Measurements from ENCODE around the gene SFXN2.
"Not testable (repeated sequence)": the region's sequence is repeated elsewhere in the genome, so short reads cannot be mapped to it uniquely, and the experiment has no call there.

Gene SFXN2

DNA sequence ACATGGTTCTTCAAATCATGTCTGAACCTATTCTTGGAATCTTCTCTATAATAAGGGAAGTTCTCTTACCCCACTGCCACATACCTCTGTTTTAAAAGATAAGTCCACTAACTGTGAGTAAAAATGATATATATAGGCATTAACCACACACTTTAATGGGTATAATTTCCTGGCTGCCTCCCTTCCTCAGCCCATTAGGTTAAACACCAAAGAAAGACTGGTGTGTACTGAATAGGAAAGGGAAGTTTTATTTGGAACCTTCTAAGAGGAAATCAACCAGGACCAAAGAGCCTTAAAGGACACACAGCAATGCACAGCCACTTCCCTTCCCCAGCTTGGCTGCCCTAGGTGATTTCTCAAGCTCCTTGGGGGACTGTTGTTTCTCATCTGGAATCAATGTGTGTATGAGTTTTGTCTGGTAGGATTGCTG, 24.3 kb downstream of the SFXN2 start:
- Histone ChIP-seq H3K9me3 (replicated peaks; ENCODE audit: insufficient read depth, low read length) (no peaks in the 10 kb centered on the region), H3K4me1 (ENCODE audit: low read length) (no peaks in the 10 kb centered on the region), H3K4me3 (ENCODE audit: low read length) (no peak overlapping the region), H3K9ac (ENCODE audit: low read length) (no peak overlapping the region), H3F3A (ENCODE audit: insufficient read depth, low read length) (no peaks in the 10 kb centered on the region), H3K4me2 (ENCODE audit: low read depth, low read length) (no peak overlapping the region), H3K27me3 (replicated peaks; ENCODE audit: insufficient read depth, low read length) (no peaks in the 10 kb centered on the region), H3K79me2 (ENCODE audit: low read length) (peaks cover under 1% of the 10 kb centered on the region; the same call in 1 of the 2 replicates), H2AFZ (ENCODE audit: low read length) (no peak overlapping the region), H3K27ac (ENCODE audit: low read length) (no peak overlapping the region), H4K20me1 (ENCODE audit: insufficient read depth, low read length) (no peaks in the 10 kb centered on the region), H3K36me3 (replicated peaks; ENCODE audit: insufficient read depth, low read length) (0 out of 2 replicates have a peak, but pooled peaks cover 4% of the 10 kb centered on the region), H3K9me2 (replicated peaks; ENCODE audit: insufficient read depth, low read length) (no peaks in the 10 kb centered on the region)
- TF ChIP-seq, protein P1, sequence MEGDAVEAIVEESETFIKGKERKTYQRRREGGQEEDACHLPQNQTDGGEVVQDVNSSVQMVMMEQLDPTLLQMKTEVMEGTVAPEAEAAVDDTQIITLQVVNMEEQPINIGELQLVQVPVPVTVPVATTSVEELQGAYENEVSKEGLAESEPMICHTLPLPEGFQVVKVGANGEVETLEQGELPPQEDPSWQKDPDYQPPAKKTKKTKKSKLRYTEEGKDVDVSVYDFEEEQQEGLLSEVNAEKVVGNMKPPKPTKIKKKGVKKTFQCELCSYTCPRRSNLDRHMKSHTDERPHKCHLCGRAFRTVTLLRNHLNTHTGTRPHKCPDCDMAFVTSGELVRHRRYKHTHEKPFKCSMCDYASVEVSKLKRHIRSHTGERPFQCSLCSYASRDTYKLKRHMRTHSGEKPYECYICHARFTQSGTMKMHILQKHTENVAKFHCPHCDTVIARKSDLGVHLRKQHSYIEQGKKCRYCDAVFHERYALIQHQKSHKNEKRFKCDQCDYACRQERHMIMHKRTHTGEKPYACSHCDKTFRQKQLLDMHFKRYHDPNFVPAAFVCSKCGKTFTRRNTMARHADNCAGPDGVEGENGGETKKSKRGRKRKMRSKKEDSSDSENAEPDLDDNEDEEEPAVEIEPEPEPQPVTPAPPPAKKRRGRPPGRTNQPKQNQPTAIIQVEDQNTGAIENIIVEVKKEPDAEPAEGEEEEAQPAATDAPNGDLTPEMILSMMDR (IDR thresholded peaks at IDR 0.05; ENCODE audit: low read length), result no peak
- TF ChIP-seq EZH2 (optimal IDR thresholded peaks at IDR 0.05; ENCODE audit: low read depth, low read length) (no peak), EZH2phosphoT487 (IDR thresholded peaks at IDR 0.05; ENCODE audit: low read length) (no peak)
- no peak for DNase-seq

DNA sequence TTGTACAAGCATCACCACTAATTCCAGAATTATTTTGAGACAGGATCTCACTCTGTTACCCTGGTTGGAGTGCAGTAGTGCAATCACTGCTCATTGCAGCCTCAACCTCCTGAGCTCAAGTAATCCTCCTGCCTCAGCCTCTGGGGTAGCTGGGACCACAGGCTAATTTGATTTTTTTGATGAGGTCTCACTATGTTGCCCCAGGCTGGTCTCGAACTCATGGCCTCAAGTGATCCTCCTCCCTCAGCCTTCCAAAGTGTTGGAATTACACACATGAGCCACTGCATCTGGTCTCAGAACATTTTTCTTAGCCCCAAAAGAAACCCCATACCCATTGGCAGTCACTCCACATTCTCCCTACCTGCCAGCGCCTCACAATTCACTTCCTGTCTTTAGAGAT, 25.8 kb downstream of the SFXN2 start:
- no peak overlapping the region for H3K9ac ChIP-seq (ENCODE audit: low read length)
- TF ChIP-seq, protein P1 (IDR thresholded peaks at IDR 0.05; ENCODE audit: low read length), result no peak
- no peak for TF ChIP-seq EZH2phosphoT487 (IDR thresholded peaks at IDR 0.05; ENCODE audit: low read length)
- TF ChIP-seq EZH2 (optimal IDR thresholded peaks at IDR 0.05; ENCODE audit: low read depth, low read length), result no peak
- H3K27ac ChIP-seq (ENCODE audit: low read length), result no peak overlapping the region
- H3F3A ChIP-seq (ENCODE audit: insufficient read depth, low read length), result no peaks in the 10 kb centered on the region
- H3K79me2 ChIP-seq (ENCODE audit: low read length), result peaks cover 15% of the 10 kb centered on the region
- DNase-seq, result no peak
- H3K36me3 ChIP-seq (replicated peaks; ENCODE audit: insufficient read depth, low read length), result 0 out of 2 replicates have a peak, but pooled peaks cover 4% of the 10 kb centered on the region
- no peaks in the 10 kb centered on the region for H3K9me3 ChIP-seq (replicated peaks; ENCODE audit: insufficient read depth, low read length)
- H2AFZ ChIP-seq (ENCODE audit: low read length), result no peak overlapping the region
- peaks cover 6% of the 10 kb centered on the region; the same call in 1 of the 2 replicates for H3K4me1 ChIP-seq (ENCODE audit: low read length)
- H3K4me3 ChIP-seq (ENCODE audit: low read length), result no peak overlapping the region
- no peaks in the 10 kb centered on the region for H3K27me3 ChIP-seq (replicated peaks; ENCODE audit: insufficient read depth, low read length)
- no peaks in the 10 kb centered on the region for H3K9me2 ChIP-seq (replicated peaks; ENCODE audit: insufficient read depth, low read length)
- no peaks in the 10 kb centered on the region for H4K20me1 ChIP-seq (ENCODE audit: insufficient read depth, low read length)
- H3K4me2 ChIP-seq (ENCODE audit: low read depth, low read length), result no peak overlapping the region

DNA sequence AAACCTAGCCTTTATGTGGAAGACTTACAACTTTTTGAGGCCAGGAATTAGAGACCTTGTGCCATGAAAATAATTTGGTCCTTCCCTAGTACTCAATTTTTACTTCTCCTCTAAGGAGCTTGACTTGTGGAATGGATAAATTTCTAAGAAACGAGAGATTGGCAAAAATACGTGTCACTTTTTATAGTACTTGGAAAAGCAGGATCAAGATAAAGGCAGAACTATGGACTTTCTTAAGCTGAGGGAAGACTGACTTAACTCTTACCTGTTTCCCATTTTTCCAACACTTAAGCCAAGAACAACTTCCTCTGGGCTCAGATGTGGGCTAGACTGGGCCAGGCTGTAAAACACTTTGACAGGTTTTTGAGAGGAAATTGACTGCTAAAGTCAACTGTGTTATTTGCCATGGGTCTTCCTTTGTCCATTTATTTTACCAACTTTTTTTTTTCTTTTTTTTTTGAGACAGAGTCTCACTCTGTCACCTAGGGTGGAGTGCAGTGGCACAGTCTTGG, 27.3 kb downstream of the SFXN2 start:
- TF ChIP-seq, protein P1 (IDR thresholded peaks at IDR 0.05; ENCODE audit: low read length), result no peak
- no peak for TF ChIP-seq EZH2phosphoT487 (IDR thresholded peaks at IDR 0.05; ENCODE audit: low read length)
- TF ChIP-seq EZH2 (optimal IDR thresholded peaks at IDR 0.05; ENCODE audit: low read depth, low read length), result no peak

GRCh38 chr10:102742313-102742712, 27.9 kb downstream of the SFXN2 start:
- H3K79me2 ChIP-seq (ENCODE audit: low read length), result peaks cover 35% of the 10 kb centered on the region
- not testable (repeated sequence) for H4K20me1 ChIP-seq (ENCODE audit: insufficient read depth, low read length); H3K27ac ChIP-seq (ENCODE audit: low read length); H3K4me1 ChIP-seq (ENCODE audit: low read length); H3K27me3 ChIP-seq (replicated peaks; ENCODE audit: insufficient read depth, low read length); H3K4me3 ChIP-seq (ENCODE audit: low read length); H3K9ac ChIP-seq (ENCODE audit: low read length); H3F3A ChIP-seq (ENCODE audit: insufficient read depth, low read length); DNase-seq; H3K36me3 ChIP-seq (replicated peaks; ENCODE audit: insufficient read depth, low read length); H3K4me2 ChIP-seq (ENCODE audit: low read depth, low read length); H3K9me3 ChIP-seq (replicated peaks; ENCODE audit: insufficient read depth, low read length); H3K9me2 ChIP-seq (replicated peaks; ENCODE audit: insufficient read depth, low read length); H2AFZ ChIP-seq (ENCODE audit: low read length)

More for the DNA sequence above, 27.3 kb downstream of the SFXN2 start:
- Histone ChIP-seq H3K27ac (ENCODE audit: low read length) (no peak overlapping the region), H3F3A (ENCODE audit: insufficient read depth, low read length) (no peaks in the 10 kb centered on the region), H3K79me2 (ENCODE audit: low read length) (peaks cover 31% of the 10 kb centered on the region), H3K9me3 (replicated peaks; ENCODE audit: insufficient read depth, low read length) (no peaks in the 10 kb centered on the region), H4K20me1 (ENCODE audit: insufficient read depth, low read length) (no peaks in the 10 kb centered on the region), H3K9me2 (replicated peaks; ENCODE audit: insufficient read depth, low read length) (no peaks in the 10 kb centered on the region), H3K36me3 (replicated peaks; ENCODE audit: insufficient read depth, low read length) (0 out of 2 replicates have a peak, but pooled peaks cover 4% of the 10 kb centered on the region), H3K4me2 (ENCODE audit: low read depth, low read length) (no peak overlapping the region), H3K4me3 (ENCODE audit: low read length) (no peak overlapping the region), H3K4me1 (ENCODE audit: low read length) (peaks cover 8% of the 10 kb centered on the region; the same call in 1 of the 2 replicates), H3K27me3 (replicated peaks; ENCODE audit: insufficient read depth, low read length) (no peaks in the 10 kb centered on the region), H3K9ac (ENCODE audit: low read length) (no peak overlapping the region), H2AFZ (ENCODE audit: low read length) (no peak overlapping the region)
- no peak for DNase-seq
